K562 (cell line): Measurements from ENCODE around the gene EPHA4. TPM values are rescaled to one million over a fixed set of nuclear protein-coding genes. Genes with fewer than 3 reads are reported as not detected.

Source experiments
- ATAC-seq: fragments of 200-7000 bp; cut with Tn5 transposase; 3 replicates; pipeline ENCODE4 v1.9.1; 2020; ENCODE audit warnings: moderate library complexity
- BruUV-seq: library from RNA; stranded (reverse); fragments of 400-500 nt; replicated peaks from 2 replicates; lab custom pipeline; 2021; lab: Mats Ljungman, UMichigan
- CTCF ChIA-PET: fragments of 300-600 bp; formaldehyde crosslinking; extraction: SDS; loops from one replicate; lab custom pipeline; 2021; ENCODE audit warnings: low intra/inter-chr PET ratio; lab: Yijun Ruan, JAX
- POLR2A ChIA-PET: fragments of 300-600, 350-650 bp; sonication (Branson Sonifier 250); formaldehyde crosslinking; extraction: SDS; loops from one replicate; lab custom pipeline; 2021; ENCODE audit warnings: antibody characterized with exemption, inconsistent platforms; lab: Yijun Ruan, JAX
- DNase-seq, 4 experiments: peaks; one replicate each; pipeline versions ENCODE4 v3.0.0 to v3.0.0-alpha.2; 2011 to 2018; ENCODE audit warnings: low spot score in 3 of 4, mixed read lengths in 3 of 4; ENCODE audit errors: extremely low read depth in 1 of 4
- FAIRE-seq: peaks from 2 replicates; lab custom pipeline; 2011; peaks lifted over from hg19 to GRCh38; lab: Jason Lieb, UNC
- H2AFZ ChIP-seq: 2 replicates; pipeline ENCODE4 v1.6.0; 2011; ENCODE audit warnings: low read depth, low read length, control low read depth, inconsistent platforms
- H3K27ac ChIP-seq: fragments of 200-600 bp; 3 replicates; pipeline ENCODE4 v1.8.0; 2011; ENCODE audit warnings: low read depth, mild to moderate bottlenecking, control low read depth, inconsistent platforms, low read length, moderate library complexity, mixed read lengths; ENCODE audit errors: extremely low read depth
- H3K27me3 ChIP-seq, 2 experiments: fragments of 300-600 bp in 1 of 2; 2 replicates in 1 of 2; 3 replicates in 1 of 2; pipeline versions ENCODE4 v1.6.0 to v1.8.0; 2011; ENCODE audit warnings: inconsistent platforms in 2 of 2, low read length in 2 of 2, mild to moderate bottlenecking in 1 of 2, mixed read lengths in 1 of 2, moderate library complexity in 1 of 2; ENCODE audit not compliant: control insufficient read depth in 2 of 2, insufficient read depth in 2 of 2
- H3K36me3 ChIP-seq: fragments of 300-600 bp; 3 replicates; pipeline ENCODE4 v1.8.0; 2011; ENCODE audit warnings: mild to moderate bottlenecking, low read length, inconsistent platforms; ENCODE audit not compliant: control insufficient read depth, insufficient read depth
- H3K4me1 ChIP-seq, 2 experiments: fragments of 200-600 bp in 1 of 2; replicated peaks in 1 of 2; 2 replicates in 1 of 2; 3 replicates in 1 of 2; pipeline versions ENCODE4 v1.5.1 to v1.8.0; 2011; ENCODE audit warnings: inconsistent platforms in 2 of 2, low read length in 2 of 2, mild to moderate bottlenecking in 1 of 2, mixed read lengths in 1 of 2, moderate library complexity in 1 of 2; ENCODE audit not compliant: control insufficient read depth in 2 of 2, insufficient read depth in 2 of 2
- H3K4me2 ChIP-seq: 2 replicates; pipeline ENCODE4 v1.6.1; 2011; ENCODE audit warnings: low read length, control low read depth, inconsistent platforms, mixed read lengths; ENCODE audit not compliant: insufficient read depth
- H3K4me3 ChIP-seq: fragments of 200-600 bp; sonication (generic), shearing (Covaris generic); 2 replicates; pipeline ENCODE4 v1.5.1; 2016; ENCODE audit warnings: control low read depth, inconsistent platforms
- H3K79me2 ChIP-seq: fragments of 200-600 bp; 3 replicates; pipeline ENCODE4 v1.8.0; 2011; ENCODE audit warnings: low read length, inconsistent platforms; ENCODE audit not compliant: control insufficient read depth, insufficient read depth
- H3K9ac ChIP-seq, 2 experiments: 2 replicates each; pipeline versions ENCODE4 v1.6.0 to v1.6.1; 2011; ENCODE audit warnings: low read depth in 2 of 2, low read length in 2 of 2, control low read depth in 1 of 2, inconsistent platforms in 1 of 2, mild to moderate bottlenecking in 1 of 2, mixed read lengths in 1 of 2; ENCODE audit not compliant: insufficient read depth in 1 of 2
- H3K9me1 ChIP-seq: one replicate; pipeline ENCODE4 v1.6.0; 2011; ENCODE audit warnings: inconsistent platforms, mild to moderate bottlenecking, low read length, moderate library complexity; ENCODE audit not compliant: control insufficient read depth, insufficient read depth
- H3K9me3 ChIP-seq: replicated peaks from 2 replicates; pipeline ENCODE4 v1.5.1; 2011; ENCODE audit warnings: low read depth, low read length, inconsistent platforms; ENCODE audit not compliant: control insufficient read depth, insufficient read depth
- H4K20me1 ChIP-seq: replicated peaks from 2 replicates; pipeline ENCODE4 v1.6.1; 2011; ENCODE audit warnings: low read length, inconsistent platforms, mixed read lengths; ENCODE audit not compliant: control insufficient read depth, insufficient read depth
- NONO ChIP-seq, 2 experiments: fragments of 200-400 bp in 1 of 2; fragments of 450-650 bp in 1 of 2; formaldehyde crosslinking in 1 of 2; IDR thresholded peaks; 2 replicates each; pipeline ENCODE4 v1.6.1; 2017; ENCODE audit warnings: low read depth in 2 of 2, mild to moderate bottlenecking in 2 of 2, moderate library complexity in 2 of 2, low read length in 1 of 2
- WGBS: fragments of 100-300 bp; shearing (Covaris generic); methylation state at CpG from one replicate; pipeline ENCODE4 v1.1.6; 2016; ENCODE audit warnings: low coverage, mixed read lengths; ENCODE audit not compliant: insufficient coverage; ENCODE audit errors: missing lambda C conversion rate; 5-methylcytosine and 5-hydroxymethylcytosine counted together
- in situ Hi-C: fragments of 300-500 bp; cut with MboI; formaldehyde crosslinking; loops from 4 replicates; pipeline ENCODE4 v1.15.0; 2018; ENCODE audit warnings: inconsistent platforms, mixed read lengths
- intact Hi-C: fragments of 100-400 bp; cut with micrococcal nuclease; formaldehyde crosslinking; loops from 2 replicates; pipeline ENCODE4 v1.14.2; 2022
- polyA plus RNA-seq, 8 experiments: library from polyadenylated mRNA; depleted of rRNA in 4 of 8; stranded (reverse) in 5 of 8; unstranded in 3 of 8; fragments of >200 nt; fragmentation: Nextera tagmentation in 2 of 8; fragmentation: Illumina TruSeq in 1 of 8; extraction: Ambion mirVana in 2 of 8; extraction: Trizol in 1 of 8; gene quantifications; 2 replicates each; pipeline versions ENCODE4 v1.2.1 to v1.2.3, GENCODE V29; 2011 to 2014; ENCODE audit warnings: inconsistent platforms in 1 of 8, missing spikeins in 1 of 8
- total RNA-seq, 7 experiments: library from RNA; depleted of rRNA in 6 of 7; stranded (reverse); fragments of >200 nt in 6 of 7; fragmentation: Illumina TruSeq in 2 of 7; extraction: Trizol in 2 of 7; gene quantifications; 2 replicates each; pipeline versions ENCODE4 v1.2.1 to v1.2.3, GENCODE V29; 2011 to 2021; ENCODE audit warnings: low replicate concordance in 1 of 7
- TF ChIP-seq, protein P1 (sequence below): fragments of 450-650 bp; IDR thresholded peaks from 2 replicates; pipeline ENCODE4 v1.7.1; 2018; ENCODE audit warnings: mild to moderate bottlenecking, low read depth; ENCODE audit not compliant: partially characterized antibody
- TF ChIP-seq, protein P2 (sequence below): fragments of 250-450 bp; sonication (Bioruptor Pico); IDR thresholded peaks from 2 replicates; pipeline ENCODE4 v1.4.0; 2020; ENCODE audit warnings: mild to moderate bottlenecking

Gene EPHA4
- total and polyA plus RNA-seq, 9 of the 15 experiments (the other 6 are each of a cell fraction or from before 2014, with no cell fraction given): 0.07 to 0.09 (median 0.07) TPM; not detected in 6

DNA sequence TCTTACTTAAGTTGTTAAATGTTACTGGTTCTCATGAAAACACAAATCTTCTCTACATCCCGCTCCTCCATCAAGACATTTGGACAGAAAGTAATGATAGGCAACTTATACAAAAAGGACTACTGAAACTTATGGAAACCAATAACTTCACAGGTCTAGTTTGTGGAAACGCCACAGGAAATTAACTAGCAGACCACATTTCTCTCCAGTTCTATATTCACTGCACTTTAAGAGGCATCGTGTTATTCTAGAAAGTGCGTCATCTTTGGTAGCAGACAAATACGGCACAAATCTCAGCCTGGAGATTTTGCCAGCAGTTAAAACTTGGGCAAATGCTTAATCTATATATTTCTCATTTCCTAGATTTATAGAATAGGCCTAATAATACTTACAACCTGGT, 164.3 kb downstream of the EPHA4 start:
- POLR2A ChIA-PET: no interaction called here

More for the DNA sequence above, 164.3 kb downstream of the EPHA4 start:
- no TSS peak for BruUV-seq
- H2AFZ ChIP-seq: no peak overlapping the region
- TF ChIP-seq NONO (IDR thresholded peaks at IDR 0.05; ENCODE audit: low read depth in 2 of 2, low read length in 1 of 2): no peak
- TF ChIP-seq, protein P1, sequence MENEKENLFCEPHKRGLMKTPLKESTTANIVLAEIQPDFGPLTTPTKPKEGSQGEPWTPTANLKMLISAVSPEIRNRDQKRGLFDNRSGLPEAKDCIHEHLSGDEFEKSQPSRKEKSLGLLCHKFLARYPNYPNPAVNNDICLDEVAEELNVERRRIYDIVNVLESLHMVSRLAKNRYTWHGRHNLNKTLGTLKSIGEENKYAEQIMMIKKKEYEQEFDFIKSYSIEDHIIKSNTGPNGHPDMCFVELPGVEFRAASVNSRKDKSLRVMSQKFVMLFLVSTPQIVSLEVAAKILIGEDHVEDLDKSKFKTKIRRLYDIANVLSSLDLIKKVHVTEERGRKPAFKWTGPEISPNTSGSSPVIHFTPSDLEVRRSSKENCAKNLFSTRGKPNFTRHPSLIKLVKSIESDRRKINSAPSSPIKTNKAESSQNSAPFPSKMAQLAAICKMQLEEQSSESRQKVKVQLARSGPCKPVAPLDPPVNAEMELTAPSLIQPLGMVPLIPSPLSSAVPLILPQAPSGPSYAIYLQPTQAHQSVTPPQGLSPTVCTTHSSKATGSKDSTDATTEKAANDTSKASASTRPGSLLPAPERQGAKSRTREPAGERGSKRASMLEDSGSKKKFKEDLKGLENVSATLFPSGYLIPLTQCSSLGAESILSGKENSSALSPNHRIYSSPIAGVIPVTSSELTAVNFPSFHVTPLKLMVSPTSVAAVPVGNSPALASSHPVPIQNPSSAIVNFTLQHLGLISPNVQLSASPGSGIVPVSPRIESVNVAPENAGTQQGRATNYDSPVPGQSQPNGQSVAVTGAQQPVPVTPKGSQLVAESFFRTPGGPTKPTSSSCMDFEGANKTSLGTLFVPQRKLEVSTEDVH: no peak
- TF ChIP-seq, protein P2, sequence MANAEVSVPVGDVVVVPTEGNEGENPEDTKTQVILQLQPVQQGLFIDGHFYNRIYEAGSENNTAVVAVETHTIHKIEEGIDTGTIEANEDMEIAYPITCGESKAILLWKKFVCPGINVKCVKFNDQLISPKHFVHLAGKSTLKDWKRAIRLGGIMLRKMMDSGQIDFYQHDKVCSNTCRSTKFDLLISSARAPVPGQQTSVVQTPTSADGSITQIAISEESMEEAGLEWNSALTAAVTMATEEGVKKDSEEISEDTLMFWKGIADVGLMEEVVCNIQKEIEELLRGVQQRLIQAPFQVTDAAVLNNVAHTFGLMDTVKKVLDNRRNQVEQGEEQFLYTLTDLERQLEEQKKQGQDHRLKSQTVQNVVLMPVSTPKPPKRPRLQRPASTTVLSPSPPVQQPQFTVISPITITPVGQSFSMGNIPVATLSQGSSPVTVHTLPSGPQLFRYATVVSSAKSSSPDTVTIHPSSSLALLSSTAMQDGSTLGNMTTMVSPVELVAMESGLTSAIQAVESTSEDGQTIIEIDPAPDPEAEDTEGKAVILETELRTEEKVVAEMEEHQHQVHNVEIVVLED (CRISPR knock-in tag): no peak
- TF ChIP-seq, all 486 proteins: peak for 0
- Histone ChIP-seq H4K20me1 (no peaks in the 10 kb centered on the region), H3K36me3 (no peaks in the 10 kb centered on the region), H3K4me2 (no peak overlapping the region), H3K27ac (no peak overlapping the region), H3K79me2 (no peaks in the 10 kb centered on the region), H3K4me3 (no peak overlapping the region), H3K4me1 (no peaks in the 10 kb centered on the region), H3K9me1 (no peaks in the 10 kb centered on the region), H3K9ac (no peak overlapping the region), H3K27me3 (no peaks in the 10 kb centered on the region), H3K9me3 (no peaks in the 10 kb centered on the region)
- no peak for FAIRE-seq
- intact Hi-C loops: no loop called here
- 5% methylated on average over 4 of the region's 5 CpGs for WGBS
- CTCF ChIA-PET: no interaction called here
- ATAC-seq: no peak
- in situ Hi-C loops: no loop called here
- DNase-seq: no peak
